ENCODE data around the gene FNDC11.
"Not testable (repeated sequence)": the region's sequence is repeated elsewhere in the genome, so short reads cannot be mapped to it uniquely, and the experiment has no call there.

FNDC11 gene

DNA sequence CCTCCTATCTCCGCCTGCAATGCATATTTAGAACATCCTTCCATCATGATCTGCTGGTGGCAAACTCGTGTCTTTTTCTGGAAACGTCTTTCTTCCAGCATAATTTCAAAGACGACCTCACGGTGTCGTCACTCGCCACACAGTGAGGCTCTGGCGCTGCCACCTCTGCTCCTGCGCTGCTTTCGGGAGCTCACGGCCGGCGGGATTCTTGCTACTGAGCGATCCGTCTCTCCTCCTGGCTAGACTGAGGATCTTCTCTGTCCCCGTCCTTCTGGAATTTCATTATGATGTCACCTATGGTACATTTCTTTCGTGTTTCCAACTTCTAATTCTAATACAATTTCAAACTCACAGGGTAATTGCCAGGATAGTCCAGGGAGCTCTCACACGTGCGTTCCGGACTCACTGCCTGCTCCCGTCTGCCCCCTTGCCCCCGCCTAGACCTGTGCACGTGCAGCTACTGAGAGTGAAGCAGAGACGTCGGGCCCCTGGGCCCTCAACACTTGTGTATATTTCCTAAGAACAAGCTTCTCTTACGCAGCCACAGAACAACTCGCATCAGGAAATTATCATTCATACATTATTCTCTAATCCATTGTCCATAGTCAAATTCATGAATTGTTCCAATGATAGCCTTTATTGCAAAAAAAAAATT is 45.6 kb downstream of the FNDC11 start:
- POLR2A ChIA-PET: interaction anchor here (0.6 kb wide), 1 partner anchor 148 kb away, joined by 3 read pairs; no protein-coding TSS in a partner anchor
- TF ChIP-seq CTCF (IDR thresholded peaks at IDR 0.05; ENCODE audit: control extremely low read depth, extremely low read depth, low read depth, missing control alignments): no peak
- DNase-seq (ENCODE audit: extremely low spot score): no peak
- CTCF ChIA-PET: interaction anchor here (1.1 kb wide), 1 partner anchor 43 kb away, joined by 3 read pairs; no protein-coding TSS in a partner anchor

DNA sequence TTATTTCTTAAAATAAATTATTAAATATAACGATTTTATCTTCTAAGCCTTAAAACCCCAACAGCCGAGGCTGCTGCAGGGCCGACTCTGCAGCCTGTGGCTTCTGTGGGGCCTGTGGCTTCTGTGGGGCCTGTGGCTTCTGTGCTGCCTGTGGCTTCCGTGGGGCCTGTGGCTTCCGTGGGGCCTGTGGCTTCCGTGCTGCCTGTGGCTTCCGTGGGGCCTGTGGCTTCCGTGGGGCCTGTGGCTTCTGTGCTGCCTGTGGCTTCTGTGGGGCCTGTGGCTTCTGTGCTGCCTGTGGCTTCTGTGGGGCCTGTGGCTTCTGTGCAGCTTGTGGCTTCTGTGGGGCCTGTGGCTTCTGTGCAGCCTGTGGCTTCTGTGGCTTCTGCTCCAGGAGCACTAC is 47.7 kb downstream of the FNDC11 start:
- CTCF ChIA-PET: interaction anchor here (1.6 kb wide), 1 partner anchor 20 kb away, joined by 7 read pairs; no protein-coding TSS in a partner anchor
- POLR2A ChIA-PET; DNase-seq (ENCODE audit: extremely low spot score): not testable (repeated sequence)

GRCh38 chr20:63602321-63602720 is 48.4 kb downstream of the FNDC11 start:
- no peak for DNase-seq (ENCODE audit: extremely low spot score)
- POLR2A ChIA-PET: no interaction called here
- CTCF ChIA-PET: interaction anchor here (1.1 to 1.6 kb wide), 4 partner anchors 14 to 262 kb away, joined by 3 to 7 read pairs (median 4); partner anchors contain the start of gene TPD52L2
- TF ChIP-seq CTCF (IDR thresholded peaks at IDR 0.05; ENCODE audit: control extremely low read depth, extremely low read depth, low read depth, missing control alignments): no peak
